WI38 (cell line): Measurements from ENCODE around the gene ZNF678.

Experiments
- H3K4me3 ChIP-seq: 2 replicates; pipeline ENCODE4 v1.5.1; 2011; ENCODE audit warnings: low read depth, mild to moderate bottlenecking, control low read depth, low read length
- CTCF ChIP-seq: IDR thresholded peaks from 2 replicates; pipeline ENCODE4 v1.5.1; 2012; ENCODE audit warnings: low read depth, mild to moderate bottlenecking, control low read depth, low read length

Gene ZNF678

GRCh38 chr1:227541129-227541528 lies 22.2 kb upstream of the ZNF678 start:
- no peak overlapping the region for H3K4me3 ChIP-seq
- no peak for TF ChIP-seq CTCF

- peak overlapping the region; percentile 64 for H3K4me3 ChIP-seq
- TF ChIP-seq CTCF: no peak
Observed at GRCh38 chr1:227541796-227542152, 21.6 kb upstream of the ZNF678 start.

GRCh38 chr1:227542153-227543120 lies 20.9 kb upstream of the ZNF678 start:
- peak; percentile 73 for TF ChIP-seq CTCF
- peak overlapping the region; percentile 64 for H3K4me3 ChIP-seq

GRCh38 chr1:227543283-227544066 lies 19.9 kb upstream of the ZNF678 start:
- H3K4me3 ChIP-seq: no peak overlapping the region
- TF ChIP-seq CTCF: no peak

GRCh38 chr1:227544067-227545050 lies 19.0 kb upstream of the ZNF678 start:
- TF ChIP-seq CTCF: no peak
- no peak overlapping the region for H3K4me3 ChIP-seq

- H3K4me3 ChIP-seq: no peak overlapping the region
- no peak for TF ChIP-seq CTCF
Observed at GRCh38 chr1:227545361-227545760, 18.0 kb upstream of the ZNF678 start.
